Activated CD4-positive, alpha-beta T cell treated with anti-CD3 and anti-CD28 coated beads, Interleukin-2, amount 10 ng/mL, durations not matched to agents 7 days and 5 days (primary cell): ENCODE data around the gene YWHAB. TPM values are rescaled to one million over a fixed set of nuclear protein-coding genes. Genes with fewer than 3 reads are reported as not detected.

Experiments
- CTCF ChIA-PET: fragments of 350-600 bp; sonication (Branson Sonifier 250); formaldehyde crosslinking; loops from one replicate; lab custom pipeline; 2021; ENCODE audit warnings: antibody characterized with exemption; lab: Charles Lee
- POLR2A ChIA-PET: fragments of 350-600 bp; sonication (Branson Sonifier 250); formaldehyde crosslinking; loops from one replicate; lab custom pipeline; 2021; ENCODE audit warnings: antibody characterized with exemption; lab: Charles Lee
- DNase-seq: peaks from one replicate; pipeline ENCODE4 v3.0.0-alpha.2; 2020
- H3K27ac Mint-ChIP-seq: one replicate; pipeline ENCODE4 v1.8.0; 2021; ENCODE audit warnings: mild to moderate bottlenecking, moderate library complexity, mixed read lengths
- H3K27me3 Mint-ChIP-seq: one replicate; pipeline ENCODE4 v1.8.0; 2021; ENCODE audit warnings: mixed read lengths
- H3K36me3 Mint-ChIP-seq: one replicate; pipeline ENCODE4 v1.8.0; 2021; ENCODE audit warnings: low read depth, mixed read lengths
- H3K4me1 Mint-ChIP-seq: one replicate; pipeline ENCODE4 v1.8.0; 2021; ENCODE audit warnings: mixed read lengths
- H3K4me3 Mint-ChIP-seq: one replicate; pipeline ENCODE4 v1.8.0; 2021; ENCODE audit warnings: mild to moderate bottlenecking, moderate library complexity, mixed read lengths
- H3K9me3 Mint-ChIP-seq: one replicate; pipeline ENCODE4 v1.8.0; 2021; ENCODE audit warnings: mixed read lengths
- total RNA-seq, 2 experiments: library from RNA; stranded (reverse); gene quantifications; one replicate each; pipeline ENCODE4 v1.2.3, GENCODE V29; 2021

The YWHAB gene
- total RNA-seq, 2 experiments from 2014 or later: 278 to 291 TPM

- ChIA-PET POLR2A (interaction anchor here (0.8 to 0.9 kb wide), 2 partner anchors 43 kb away, joined by 3 read pairs; no protein-coding TSS in a partner anchor), CTCF (interaction anchor here (0.5 to 2.6 kb wide), 7 partner anchors 9 to 266 kb away, joined by 3 to 7 read pairs (median 3); no protein-coding TSS in a partner anchor)
- Mint-ChIP-seq H3K36me3 (peaks cover 47% of the 10 kb centered on the region), H3K4me3 (peak within 1 kb of the TSS; percentile 80), H3K27ac (peak within 1 kb of the TSS; percentile 72), H3K4me1 (peaks cover 46% of the 10 kb centered on the region), H3K9me3 (no peaks in the 10 kb centered on the region), H3K27me3 (no peaks in the 10 kb centered on the region)
- DNase-seq: peak; percentile 73
These were observed 24.6 kb downstream of the YWHAB start, which contains the start of gene PABPC1L for GRCh38 chr20:44909872-44910689. TSS of gene PABPC1L (plus strand) at chr20:44910060. CDS start at chr20:44910144, 84 bp downstream.

- H3K36me3 Mint-ChIP-seq: peaks cover 43% of the 10 kb centered on the region
- no peaks in the 10 kb centered on the region for H3K9me3 Mint-ChIP-seq
- H3K27me3 Mint-ChIP-seq: no peaks in the 10 kb centered on the region
- H3K4me3 Mint-ChIP-seq: peak overlapping the region; percentile 80
- CTCF ChIA-PET: interaction anchor here (0.6 to 2.6 kb wide), 3 partner anchors 8 to 23 kb away, joined by 3 to 7 read pairs (median 6); no protein-coding TSS in a partner anchor
- no peak for DNase-seq
- H3K4me1 Mint-ChIP-seq: peaks cover 50% of the 10 kb centered on the region
- POLR2A ChIA-PET: no interaction called here
- H3K27ac Mint-ChIP-seq: no peak overlapping the region
These were observed 25.3 kb downstream of the YWHAB start for GRCh38 chr20:44910690-44911262.

GRCh38 chr20:44911264-44911921 is 25.9 kb downstream of the YWHAB start:
- Mint-ChIP-seq H3K36me3 (peaks cover 40% of the 10 kb centered on the region), H3K27ac (no peak overlapping the region), H3K9me3 (no peaks in the 10 kb centered on the region), H3K4me1 (peaks cover 52% of the 10 kb centered on the region), H3K27me3 (no peaks in the 10 kb centered on the region), H3K4me3 (peak overlapping the region; percentile 37)
- peak; percentile 66 for DNase-seq
- ChIA-PET POLR2A (no interaction called here), CTCF (interaction anchor here (0.6 to 2.6 kb wide), 3 partner anchors 8 to 23 kb away, joined by 3 to 7 read pairs (median 6); no protein-coding TSS in a partner anchor)

GRCh38 chr20:44912189-44912588 is 26.7 kb downstream of the YWHAB start:
- peaks cover 52% of the 10 kb centered on the region for H3K4me1 Mint-ChIP-seq
- no peaks in the 10 kb centered on the region for H3K9me3 Mint-ChIP-seq
- ChIA-PET CTCF (no interaction called here), POLR2A (no interaction called here)
- no peaks in the 10 kb centered on the region for H3K27me3 Mint-ChIP-seq
- no peak for DNase-seq
- no peak overlapping the region for H3K4me3 Mint-ChIP-seq
- H3K36me3 Mint-ChIP-seq: peaks cover 35% of the 10 kb centered on the region
- no peak overlapping the region for H3K27ac Mint-ChIP-seq

- peak; percentile 19 for DNase-seq
- ChIA-PET POLR2A (no interaction called here), CTCF (interaction anchor here (1.1 to 1.5 kb wide), 2 partner anchors 12 to 35 kb away, joined by 3 to 5 read pairs; no protein-coding TSS in a partner anchor)
- H3K4me1 Mint-ChIP-seq: peaks cover 41% of the 10 kb centered on the region
- H3K9me3 Mint-ChIP-seq: no peaks in the 10 kb centered on the region
- peak overlapping the region; percentile 79 for H3K27ac Mint-ChIP-seq
- no peaks in the 10 kb centered on the region for H3K27me3 Mint-ChIP-seq
- H3K36me3 Mint-ChIP-seq: peaks cover 24% of the 10 kb centered on the region
- H3K4me3 Mint-ChIP-seq: no peak overlapping the region
These were observed 29.4 kb downstream of the YWHAB start for GRCh38 chr20:44914924-44915323.

GRCh38 chr20:44916586-44916985 is 31.1 kb downstream of the YWHAB start:
- H3K4me1 Mint-ChIP-seq: peaks cover 31% of the 10 kb centered on the region
- no peak overlapping the region for H3K27ac Mint-ChIP-seq
- H3K9me3 Mint-ChIP-seq: no peaks in the 10 kb centered on the region
- H3K36me3 Mint-ChIP-seq: peaks cover 24% of the 10 kb centered on the region
- no peak for DNase-seq
- POLR2A ChIA-PET: no interaction called here
- CTCF ChIA-PET: no interaction called here
- no peak overlapping the region for H3K4me3 Mint-ChIP-seq
- H3K27me3 Mint-ChIP-seq: no peaks in the 10 kb centered on the region

- POLR2A ChIA-PET: no interaction called here
- no peak overlapping the region for H3K27ac Mint-ChIP-seq
- peaks cover 25% of the 10 kb centered on the region for H3K4me1 Mint-ChIP-seq
- H3K36me3 Mint-ChIP-seq: peaks cover 24% of the 10 kb centered on the region
- H3K9me3 Mint-ChIP-seq: no peaks in the 10 kb centered on the region
- CTCF ChIA-PET: interaction anchor here (0.8 to 1.5 kb wide), 2 partner anchors 15 to 112 kb away, joined by 3 read pairs; no protein-coding TSS in a partner anchor
- H3K4me3 Mint-ChIP-seq: no peak overlapping the region
- no peak for DNase-seq
- no peaks in the 10 kb centered on the region for H3K27me3 Mint-ChIP-seq
These were observed 31.9 kb downstream of the YWHAB start for GRCh38 chr20:44917399-44917798.

GRCh38 chr20:44918342-44918741 is 32.8 kb downstream of the YWHAB start:
- CTCF ChIA-PET: interaction anchor here (1.4 to 1.5 kb wide), 2 partner anchors 8 to 16 kb away, joined by 3 to 6 read pairs; partner anchors contain the start of gene PABPC1L
- POLR2A ChIA-PET: no interaction called here
- H3K27me3 Mint-ChIP-seq: no peaks in the 10 kb centered on the region

GRCh38 chr20:44918761-44919160 is 33.3 kb downstream of the YWHAB start:
- no peak for DNase-seq
- Mint-ChIP-seq H3K4me3 (no peak overlapping the region), H3K27me3 (no peaks in the 10 kb centered on the region), H3K9me3 (no peaks in the 10 kb centered on the region), H3K36me3 (peaks cover 16% of the 10 kb centered on the region), H3K4me1 (peaks cover 16% of the 10 kb centered on the region), H3K27ac (peak overlapping the region; percentile 69)
- CTCF ChIA-PET: interaction anchor here (1.4 kb wide), 1 partner anchor 8 kb away, joined by 6 read pairs; the partner anchor contains the start of gene PABPC1L
- POLR2A ChIA-PET: no interaction called here

More at GRCh38 chr20:44918342-44918741, 32.8 kb downstream of the YWHAB start:
- H3K27ac Mint-ChIP-seq: peak overlapping the region; percentile 69
- no peaks in the 10 kb centered on the region for H3K9me3 Mint-ChIP-seq
- DNase-seq: no peak
- H3K4me1 Mint-ChIP-seq: peaks cover 20% of the 10 kb centered on the region
- peaks cover 20% of the 10 kb centered on the region for H3K36me3 Mint-ChIP-seq
- H3K4me3 Mint-ChIP-seq: no peak overlapping the region

GRCh38 chr20:44921447-44921846 is 35.9 kb downstream of the YWHAB start:
- H3K4me3 Mint-ChIP-seq: no peak overlapping the region
- POLR2A ChIA-PET: no interaction called here
- H3K27me3 Mint-ChIP-seq: no peaks in the 10 kb centered on the region
- H3K27ac Mint-ChIP-seq: no peak overlapping the region
- CTCF ChIA-PET: interaction anchor here (0.6 kb wide), 1 partner anchor 251 kb away, joined by 4 read pairs; no protein-coding TSS in a partner anchor
- H3K9me3 Mint-ChIP-seq: no peaks in the 10 kb centered on the region
- DNase-seq: no peak
- no peaks in the 10 kb centered on the region for H3K4me1 Mint-ChIP-seq
- peaks cover 9% of the 10 kb centered on the region for H3K36me3 Mint-ChIP-seq

GRCh38 chr20:44924541-44924940 is 39.0 kb downstream of the YWHAB start:
- ChIA-PET CTCF (interaction anchor here (0.7 to 1.8 kb wide), 2 partner anchors 12 to 81 kb away, joined by 3 to 5 read pairs; no protein-coding TSS in a partner anchor), POLR2A (no interaction called here)
- no peak overlapping the region for H3K27ac Mint-ChIP-seq
- H3K9me3 Mint-ChIP-seq: no peaks in the 10 kb centered on the region
- no peak for DNase-seq
- H3K4me3 Mint-ChIP-seq: no peak overlapping the region
- H3K27me3 Mint-ChIP-seq: no peaks in the 10 kb centered on the region
- H3K4me1 Mint-ChIP-seq: no peaks in the 10 kb centered on the region
- peaks cover 3% of the 10 kb centered on the region for H3K36me3 Mint-ChIP-seq

- ChIA-PET POLR2A (no interaction called here), CTCF (no interaction called here)
These were observed 43.1 kb downstream of the YWHAB start for GRCh38 chr20:44928595-44928994.

More at GRCh38 chr20:44928595-44928994, 43.1 kb downstream of the YWHAB start:
- no peak for DNase-seq
- no peak overlapping the region for H3K4me3 Mint-ChIP-seq
- H3K4me1 Mint-ChIP-seq: no peaks in the 10 kb centered on the region
- no peaks in the 10 kb centered on the region for H3K27me3 Mint-ChIP-seq
- no peaks in the 10 kb centered on the region for H3K9me3 Mint-ChIP-seq
- no peak overlapping the region for H3K27ac Mint-ChIP-seq
- peaks cover 12% of the 10 kb centered on the region for H3K36me3 Mint-ChIP-seq
